Caco-2 (cell line): Measurements from ENCODE around the gene WDR54. TPM values are rescaled to one million over a fixed set of nuclear protein-coding genes. Genes with fewer than 3 reads are reported as not detected.
"Not testable (repeated sequence)": the region's sequence is repeated elsewhere in the genome, so short reads cannot be mapped to it uniquely, and the experiment has no call there.

ENCODE experiments used
- BruUV-seq: library from RNA; stranded (reverse); fragments of 400-500 nt; replicated peaks from 2 replicates; lab custom pipeline; 2021; lab: Mats Ljungman, UMichigan
- CTCF ChIA-PET: fragments of 300-600 bp; sonication (Branson Sonifier 250); formaldehyde crosslinking; loops from one replicate; lab custom pipeline; 2022; ENCODE audit warnings: antibody characterized with exemption; lab: Charles Lee
- POLR2A ChIA-PET: fragments of 300-600 bp; sonication (Branson Sonifier 250); formaldehyde crosslinking; loops from one replicate; lab custom pipeline; 2022; ENCODE audit warnings: antibody characterized with exemption; lab: Charles Lee
- DNase-seq, 2 experiments: peaks; one replicate each; pipeline versions ENCODE4 v3.0.0 to v3.0.0-alpha.2; 2020 to 2022
- H3K27me3 ChIP-seq: replicated peaks from 2 replicates; pipeline ENCODE4 v1.6.0; 2011; ENCODE audit warnings: low read length; ENCODE audit not compliant: control insufficient read depth, insufficient read depth
- H3K36me3 ChIP-seq: 2 replicates; pipeline ENCODE4 v1.5.1; 2011; ENCODE audit warnings: low read length; ENCODE audit not compliant: control insufficient read depth, insufficient read depth
- H3K4me1 ChIP-seq: fragments of 250-450 bp; sonication (Bioruptor Pico); 2 replicates; pipeline ENCODE4 v1.5.1; 2020; ENCODE audit warnings: mild to moderate bottlenecking
- H3K4me3 ChIP-seq: 2 replicates; pipeline ENCODE4 v1.5.1; 2011; ENCODE audit warnings: low read depth, mild to moderate bottlenecking, control low read depth, low read length
- H3K9me3 ChIP-seq: fragments of 250-450 bp; sonication (Bioruptor Pico); 2 replicates; pipeline ENCODE4 v1.5.1; 2020; ENCODE audit warnings: mild to moderate bottlenecking, moderate library complexity
- H3K27ac Mint-ChIP-seq: one replicate; pipeline ENCODE4 v1.8.0; 2022; ENCODE audit warnings: mixed read lengths; ENCODE audit not compliant: unreplicated experiment
- H3K27me3 Mint-ChIP-seq: one replicate; pipeline ENCODE4 v1.8.0; 2022; ENCODE audit warnings: mixed read lengths; ENCODE audit not compliant: insufficient read depth, unreplicated experiment
- H3K36me3 Mint-ChIP-seq: one replicate; pipeline ENCODE4 v1.8.0; 2022; ENCODE audit warnings: mild to moderate bottlenecking, mixed read lengths; ENCODE audit not compliant: insufficient read depth, unreplicated experiment
- H3K4me1 Mint-ChIP-seq: one replicate; pipeline ENCODE4 v1.8.0; 2022; ENCODE audit warnings: low read depth, mixed read lengths; ENCODE audit not compliant: unreplicated experiment
- H3K4me3 Mint-ChIP-seq: one replicate; pipeline ENCODE4 v1.8.0; 2022; ENCODE audit warnings: mild to moderate bottlenecking, moderate library complexity, mixed read lengths; ENCODE audit not compliant: unreplicated experiment
- H3K9me3 Mint-ChIP-seq: one replicate; pipeline ENCODE4 v1.8.0; 2022; ENCODE audit warnings: mixed read lengths; ENCODE audit not compliant: unreplicated experiment
- intact Hi-C: fragments of 100-400 bp; cut with micrococcal nuclease; formaldehyde crosslinking; loops from one replicate; pipeline ENCODE4 v1.10.0; 2022; ENCODE audit not compliant: unreplicated experiment
- total RNA-seq: library from RNA; stranded (reverse); gene quantifications from 2 replicates; pipeline ENCODE4 v1.2.3, GENCODE V29; 2022
- TF ChIP-seq, protein P1 (sequence below), 2 experiments: fragments of 200-600 bp in 1 of 2; IDR thresholded peaks; 1 replicate in 1 of 2; 2 replicates in 1 of 2; pipeline versions ENCODE4 v1.5.1 to v1.8.0; 2011 to 2022; ENCODE audit warnings: antibody characterized with exemption in 1 of 2, control low read depth in 1 of 2, inconsistent platforms in 1 of 2, low read depth in 1 of 2, low read length in 1 of 2, mild to moderate bottlenecking in 1 of 2, moderate library complexity in 1 of 2; ENCODE audit not compliant: insufficient read depth in 1 of 2, severe bottlenecking in 1 of 2, unreplicated experiment in 1 of 2

Gene WDR54
- total RNA-seq, 1 experiment from 2014 or later = 9.9 TPM

DNA sequence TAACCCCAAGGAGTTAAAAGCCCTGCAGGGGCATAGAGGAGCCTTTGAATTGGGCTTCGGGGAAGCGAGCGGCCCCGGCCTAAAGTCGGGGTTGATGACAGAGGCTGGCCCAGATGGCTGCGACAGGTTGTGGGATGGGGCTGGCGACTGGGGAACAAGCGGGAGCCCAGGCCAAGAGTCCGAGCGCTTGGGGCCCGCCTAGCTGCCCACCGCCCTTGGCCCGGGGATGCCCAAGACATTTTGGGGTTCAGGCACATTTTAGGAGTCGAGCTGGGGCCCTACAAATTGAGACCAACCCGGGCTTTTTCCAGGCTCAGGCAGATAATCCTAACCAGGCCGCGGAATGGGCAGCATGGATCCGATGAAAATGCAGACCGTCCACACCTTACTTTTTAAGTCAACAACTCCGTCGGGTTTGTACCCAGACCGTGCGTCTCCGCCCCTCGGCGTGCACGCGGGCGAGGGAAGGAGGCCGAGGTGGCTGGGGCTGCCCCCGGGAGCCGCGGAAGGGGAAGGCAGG, 19.7 kb downstream of the WDR54 start:
- Mint-ChIP-seq H3K9me3 (no peaks in the 10 kb centered on the region), H3K27ac (peak overlapping the region; percentile 99), H3K36me3 (peaks cover 53% of the 10 kb centered on the region), H3K27me3 (no peaks in the 10 kb centered on the region), H3K4me3 (peak overlapping the region; percentile 97), H3K4me1 (peaks cover 13% of the 10 kb centered on the region)
- ChIA-PET CTCF (interaction anchor here (1.1 kb wide), 1 partner anchor 48 kb away, joined by 3 read pairs; no protein-coding TSS in a partner anchor), POLR2A (interaction anchor here (1.4 to 1.5 kb wide), 3 partner anchors 9 to 17 kb away, joined by 3 to 24 read pairs (median 7); partner anchors contain the start of gene WBP1)
- TF ChIP-seq, protein P1, sequence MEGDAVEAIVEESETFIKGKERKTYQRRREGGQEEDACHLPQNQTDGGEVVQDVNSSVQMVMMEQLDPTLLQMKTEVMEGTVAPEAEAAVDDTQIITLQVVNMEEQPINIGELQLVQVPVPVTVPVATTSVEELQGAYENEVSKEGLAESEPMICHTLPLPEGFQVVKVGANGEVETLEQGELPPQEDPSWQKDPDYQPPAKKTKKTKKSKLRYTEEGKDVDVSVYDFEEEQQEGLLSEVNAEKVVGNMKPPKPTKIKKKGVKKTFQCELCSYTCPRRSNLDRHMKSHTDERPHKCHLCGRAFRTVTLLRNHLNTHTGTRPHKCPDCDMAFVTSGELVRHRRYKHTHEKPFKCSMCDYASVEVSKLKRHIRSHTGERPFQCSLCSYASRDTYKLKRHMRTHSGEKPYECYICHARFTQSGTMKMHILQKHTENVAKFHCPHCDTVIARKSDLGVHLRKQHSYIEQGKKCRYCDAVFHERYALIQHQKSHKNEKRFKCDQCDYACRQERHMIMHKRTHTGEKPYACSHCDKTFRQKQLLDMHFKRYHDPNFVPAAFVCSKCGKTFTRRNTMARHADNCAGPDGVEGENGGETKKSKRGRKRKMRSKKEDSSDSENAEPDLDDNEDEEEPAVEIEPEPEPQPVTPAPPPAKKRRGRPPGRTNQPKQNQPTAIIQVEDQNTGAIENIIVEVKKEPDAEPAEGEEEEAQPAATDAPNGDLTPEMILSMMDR (IDR thresholded peaks at IDR 0.05; ENCODE audit: insufficient read depth in 1 of 2, low read depth in 1 of 2, low read length in 1 of 2, severe bottlenecking in 1 of 2, unreplicated experiment in 1 of 2) = no peak
- no peaks in the 10 kb centered on the region for H3K9me3 ChIP-seq
- no peaks in the 10 kb centered on the region for H3K27me3 ChIP-seq
- H3K4me1 ChIP-seq = peaks cover 20% of the 10 kb centered on the region; the same call in 1 of the 2 replicates
- no peak for DNase-seq
- H3K4me3 ChIP-seq = peak overlapping the region; percentile 94
- BruUV-seq = TSS peak; percentile 64
- intact Hi-C loops = loop anchor here (2.0 kb wide), 1 partner anchor 16 kb away; no protein-coding TSS in a partner anchor
- peaks cover 5% of the 10 kb centered on the region for H3K36me3 ChIP-seq

DNA sequence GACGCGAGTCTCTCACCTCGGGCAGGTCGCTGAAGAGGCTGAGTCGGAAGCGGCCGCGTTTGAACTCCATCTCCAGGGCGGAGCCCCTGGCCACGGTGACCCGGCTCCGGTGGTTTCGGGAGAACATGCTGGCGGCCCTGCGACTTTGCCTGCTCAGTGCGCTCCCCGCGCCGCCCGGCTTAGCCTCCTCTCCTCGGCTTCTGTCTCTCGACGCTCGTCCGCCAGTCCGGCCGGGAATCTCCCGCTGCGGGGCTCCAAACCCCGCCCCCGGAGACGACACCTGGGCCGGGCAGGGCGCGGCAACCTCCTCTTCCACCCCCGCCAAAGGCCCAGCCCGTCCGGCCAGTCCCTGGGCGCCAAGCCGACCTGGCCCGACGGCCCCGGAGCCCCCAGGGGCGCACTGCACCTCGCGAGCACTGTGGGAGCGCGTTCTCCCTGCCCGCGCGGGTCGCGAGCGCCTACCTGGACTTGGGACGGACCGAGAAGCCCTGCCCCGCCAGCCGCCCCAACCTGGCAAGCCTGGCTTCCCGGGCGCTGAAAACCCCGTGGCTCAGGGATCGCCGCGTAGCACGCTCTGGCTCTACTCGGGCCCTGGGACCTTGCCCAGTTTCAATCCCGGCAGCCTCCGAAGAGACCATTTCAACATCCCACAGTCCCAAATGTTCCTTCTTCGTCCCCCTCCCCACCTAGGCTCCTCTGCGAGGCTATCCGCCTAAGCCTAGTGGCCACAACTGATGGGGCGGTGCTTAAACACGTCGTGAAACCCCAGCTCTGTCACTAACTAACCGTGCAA, 20.4 kb downstream of the WDR54 start, which contains the start of gene RTKN:
TSS of gene RTKN (minus strand) at position 248 of the 793 bp plus-strand sequence. CDS start at position 127, 121 bp downstream.
- no peaks in the 10 kb centered on the region for H3K27me3 ChIP-seq
- H3K4me3 ChIP-seq = peak within 1 kb of the TSS; percentile 94
- no peaks in the 10 kb centered on the region for H3K27me3 Mint-ChIP-seq
- intact Hi-C loops = loop anchor here (1.0 to 2.0 kb wide), 3 partner anchors 12 to 17 kb away; partner anchors contain the start of gene WBP1
- peaks cover 48% of the 10 kb centered on the region for H3K36me3 Mint-ChIP-seq
- TF ChIP-seq, protein P1 (IDR thresholded peaks at IDR 0.05; ENCODE audit: insufficient read depth in 1 of 2, low read depth in 1 of 2, low read length in 1 of 2, severe bottlenecking in 1 of 2, unreplicated experiment in 1 of 2) = peak in 1 of 2 experiments; percentile 2
- peak; percentile 89 to 92 for DNase-seq
- peaks cover 5% of the 10 kb centered on the region for H3K36me3 ChIP-seq
- no peaks in the 10 kb centered on the region for H3K9me3 ChIP-seq
- H3K4me3 Mint-ChIP-seq = peak within 1 kb of the TSS; percentile 97
- no peaks in the 10 kb centered on the region for H3K9me3 Mint-ChIP-seq
- ChIA-PET POLR2A (interaction anchor here (0.5 to 1.1 kb wide), 7 partner anchors 11 to 51 kb away, joined by 3 to 25 read pairs (median 7); partner anchors contain the start of genes INO80B and WBP1), CTCF (interaction anchor here (0.6 to 1.2 kb wide), 4 partner anchors 13 to 19 kb away, joined by 3 to 8 read pairs (median 5); partner anchors contain the start of genes INO80B and WBP1)
- H3K27ac Mint-ChIP-seq = peak within 1 kb of the TSS; percentile 99
- peaks cover 13% of the 10 kb centered on the region for H3K4me1 Mint-ChIP-seq
- peaks cover 20% of the 10 kb centered on the region for H3K4me1 ChIP-seq
- TSS peak; percentile 69 for BruUV-seq

DNA sequence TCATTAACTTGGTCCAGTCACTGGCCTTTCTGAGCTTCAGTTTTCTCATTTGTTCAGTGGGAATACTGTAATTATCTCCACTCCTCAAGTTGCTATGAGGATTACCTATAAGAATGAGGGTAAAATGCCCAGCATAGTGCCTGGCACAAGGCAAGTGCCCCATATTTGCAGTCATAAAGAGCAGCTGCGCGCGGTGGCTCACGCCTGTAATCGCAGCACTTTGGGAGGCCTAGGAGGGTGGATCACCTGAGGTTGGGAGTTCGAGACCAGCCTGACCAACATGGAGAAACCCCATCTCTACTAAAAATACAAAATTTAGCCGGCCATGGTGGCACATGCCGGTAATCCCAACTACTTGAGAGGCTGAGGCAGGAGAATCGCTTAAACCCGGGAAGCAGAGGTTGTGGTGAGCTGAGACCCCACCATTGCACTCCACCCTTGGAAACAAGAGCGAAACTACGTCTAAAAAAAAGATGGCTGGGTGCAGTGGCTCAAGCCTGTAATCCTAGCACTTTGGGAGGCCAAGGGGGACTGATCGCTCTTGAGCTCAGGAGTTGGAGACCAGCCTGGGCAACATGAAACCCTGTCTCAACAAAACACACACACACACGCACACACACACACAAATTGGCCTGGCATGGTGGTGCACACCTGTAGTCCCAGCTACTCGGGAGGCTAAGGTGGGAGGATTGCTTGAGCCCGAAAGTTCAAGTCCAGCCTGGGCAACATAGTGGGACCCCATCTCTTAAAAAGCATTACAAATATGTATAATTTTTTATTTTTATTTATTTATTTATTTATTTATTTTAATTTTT, 21.2 kb downstream of the WDR54 start:
- H3K36me3 Mint-ChIP-seq = peaks cover 49% of the 10 kb centered on the region
- ChIA-PET POLR2A (interaction anchor here (0.5 to 1.1 kb wide), 7 partner anchors 10 to 51 kb away, joined by 3 to 25 read pairs (median 7); partner anchors contain the start of genes INO80B and WBP1), CTCF (interaction anchor here (0.6 to 1.2 kb wide), 4 partner anchors 12 to 19 kb away, joined by 3 to 8 read pairs (median 5); partner anchors contain the start of genes INO80B and WBP1)
- not testable (repeated sequence) for BruUV-seq, DNase-seq, H3K27me3 ChIP-seq, H3K36me3 ChIP-seq, H3K9me3 ChIP-seq, H3K27me3 Mint-ChIP-seq, H3K9me3 Mint-ChIP-seq
- peak overlapping the region; percentile 97 for H3K4me3 Mint-ChIP-seq
- peaks cover 28% of the 10 kb centered on the region for H3K4me1 ChIP-seq
- peak overlapping the region; percentile 94 for H3K4me3 ChIP-seq
- intact Hi-C loops = loop anchor here (1.0 kb wide), 2 partner anchors 12 to 16 kb away; partner anchors contain the start of gene WBP1
- H3K27ac Mint-ChIP-seq = peak overlapping the region; percentile 99
- peaks cover 21% of the 10 kb centered on the region for H3K4me1 Mint-ChIP-seq
